ENCODE data around the gene GOLT1B. TPM values are rescaled to one million over a fixed set of nuclear protein-coding genes. Genes with fewer than 3 reads are reported as not detected.
A peak's percentile ranks its signal among the peaks of the same experiment; 100 is the strongest.

GOLT1B gene
- total RNA-seq, 1 donor from 2014 or later, result 52.8 TPM

DNA sequence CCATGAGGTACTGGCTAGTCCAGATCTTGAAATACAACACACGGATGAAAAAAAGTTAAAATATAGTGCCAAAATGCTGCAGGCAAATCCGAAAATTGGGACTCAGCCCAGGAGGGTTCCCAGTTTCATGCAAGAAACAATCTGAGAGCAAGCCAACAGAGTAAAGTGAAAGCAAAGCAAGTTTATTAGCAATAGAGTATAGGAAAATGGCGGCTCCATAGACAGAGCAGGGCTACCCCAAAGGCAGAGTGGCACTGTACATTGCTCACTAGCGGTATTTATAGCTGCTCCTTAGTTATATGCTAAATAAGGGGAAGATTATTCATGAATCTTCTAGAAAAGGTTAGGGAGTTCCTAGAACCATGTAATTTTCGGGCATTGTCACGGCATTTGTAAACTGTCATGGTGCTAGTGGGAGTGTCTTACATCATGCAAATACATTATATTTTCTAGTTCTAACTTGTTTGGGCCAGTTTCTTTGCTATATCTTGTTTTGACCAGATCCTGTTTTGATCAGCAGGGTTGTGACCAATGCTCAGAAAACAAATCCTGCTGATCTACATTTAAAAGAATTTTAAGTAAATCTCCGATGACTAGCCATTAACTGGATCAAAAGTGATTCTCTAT is 29.3 kb upstream of the GOLT1B start:
- TF ChIP-seq, protein P1, sequence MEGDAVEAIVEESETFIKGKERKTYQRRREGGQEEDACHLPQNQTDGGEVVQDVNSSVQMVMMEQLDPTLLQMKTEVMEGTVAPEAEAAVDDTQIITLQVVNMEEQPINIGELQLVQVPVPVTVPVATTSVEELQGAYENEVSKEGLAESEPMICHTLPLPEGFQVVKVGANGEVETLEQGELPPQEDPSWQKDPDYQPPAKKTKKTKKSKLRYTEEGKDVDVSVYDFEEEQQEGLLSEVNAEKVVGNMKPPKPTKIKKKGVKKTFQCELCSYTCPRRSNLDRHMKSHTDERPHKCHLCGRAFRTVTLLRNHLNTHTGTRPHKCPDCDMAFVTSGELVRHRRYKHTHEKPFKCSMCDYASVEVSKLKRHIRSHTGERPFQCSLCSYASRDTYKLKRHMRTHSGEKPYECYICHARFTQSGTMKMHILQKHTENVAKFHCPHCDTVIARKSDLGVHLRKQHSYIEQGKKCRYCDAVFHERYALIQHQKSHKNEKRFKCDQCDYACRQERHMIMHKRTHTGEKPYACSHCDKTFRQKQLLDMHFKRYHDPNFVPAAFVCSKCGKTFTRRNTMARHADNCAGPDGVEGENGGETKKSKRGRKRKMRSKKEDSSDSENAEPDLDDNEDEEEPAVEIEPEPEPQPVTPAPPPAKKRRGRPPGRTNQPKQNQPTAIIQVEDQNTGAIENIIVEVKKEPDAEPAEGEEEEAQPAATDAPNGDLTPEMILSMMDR (IDR thresholded peaks at IDR 0.05; ENCODE audit: insufficient read depth, low read length, poor library complexity, severe bottlenecking), result no peak
- Histone ChIP-seq H3K27me3 (ENCODE audit: control insufficient read depth, insufficient read depth, low read length) (no peaks in the 10 kb centered on the region), H3K36me3 (ENCODE audit: control insufficient read depth, insufficient read depth, low read length) (no peaks in the 10 kb centered on the region), H3K4me3 (ENCODE audit: low read depth, low read length) (no peak overlapping the region)
- no peak for DNase-seq (ENCODE audit: low read depth)

DNA sequence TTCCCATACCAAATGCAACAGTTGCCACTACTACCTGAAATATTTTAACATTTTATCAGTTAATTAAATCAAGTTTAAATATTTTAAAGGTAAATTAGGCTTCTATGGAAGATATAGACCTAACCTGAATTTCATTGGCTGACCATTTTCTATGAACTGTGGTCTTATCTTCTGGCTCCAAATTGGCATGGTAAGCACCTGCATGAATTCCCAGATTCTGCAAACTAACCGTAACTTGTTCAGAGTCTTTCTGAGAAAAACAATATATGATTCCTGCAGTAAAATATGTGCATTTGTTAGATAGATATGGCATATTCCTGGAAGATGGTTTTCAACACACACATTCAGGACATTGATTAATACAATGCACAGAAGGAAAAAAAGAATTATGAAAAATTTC is 26.0 kb upstream of the GOLT1B start:
- peaks cover 2% of the 10 kb centered on the region for H3K36me3 ChIP-seq (ENCODE audit: control insufficient read depth, insufficient read depth, low read length)
- TF ChIP-seq, protein P1 (IDR thresholded peaks at IDR 0.05; ENCODE audit: insufficient read depth, low read length, poor library complexity, severe bottlenecking), result no peak
- H3K4me3 ChIP-seq (ENCODE audit: low read depth, low read length), result no peak overlapping the region
- no peaks in the 10 kb centered on the region for H3K27me3 ChIP-seq (ENCODE audit: control insufficient read depth, insufficient read depth, low read length)
- DNase-seq (ENCODE audit: low read depth), result no peak

DNA sequence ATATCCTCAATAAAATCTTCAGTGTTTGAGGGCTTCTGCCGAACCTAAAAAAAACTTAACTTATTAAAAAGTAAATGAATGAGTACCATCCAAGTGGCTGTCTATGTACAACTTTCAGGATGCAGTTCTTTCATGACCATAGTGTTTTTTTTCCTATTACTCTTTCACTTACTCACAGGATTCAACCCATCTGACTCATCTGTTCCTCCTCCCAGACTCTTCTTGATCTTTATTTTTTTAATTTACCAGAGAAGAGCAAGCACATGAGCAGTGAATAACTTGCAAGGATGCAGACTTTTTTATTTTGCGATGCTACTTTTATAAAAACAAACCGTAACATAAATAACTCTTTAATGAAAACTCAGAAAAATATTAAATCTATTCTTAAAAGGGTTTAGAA is 24.6 kb upstream of the GOLT1B start:
- Histone ChIP-seq H3K36me3 (ENCODE audit: control insufficient read depth, insufficient read depth, low read length) (peaks cover 2% of the 10 kb centered on the region), H3K4me3 (ENCODE audit: low read depth, low read length) (no peak overlapping the region), H3K27me3 (ENCODE audit: control insufficient read depth, insufficient read depth, low read length) (no peaks in the 10 kb centered on the region)
- TF ChIP-seq, protein P1 (IDR thresholded peaks at IDR 0.05; ENCODE audit: insufficient read depth, low read length, poor library complexity, severe bottlenecking), result no peak
- peak; percentile 43 for DNase-seq (ENCODE audit: low read depth)

DNA sequence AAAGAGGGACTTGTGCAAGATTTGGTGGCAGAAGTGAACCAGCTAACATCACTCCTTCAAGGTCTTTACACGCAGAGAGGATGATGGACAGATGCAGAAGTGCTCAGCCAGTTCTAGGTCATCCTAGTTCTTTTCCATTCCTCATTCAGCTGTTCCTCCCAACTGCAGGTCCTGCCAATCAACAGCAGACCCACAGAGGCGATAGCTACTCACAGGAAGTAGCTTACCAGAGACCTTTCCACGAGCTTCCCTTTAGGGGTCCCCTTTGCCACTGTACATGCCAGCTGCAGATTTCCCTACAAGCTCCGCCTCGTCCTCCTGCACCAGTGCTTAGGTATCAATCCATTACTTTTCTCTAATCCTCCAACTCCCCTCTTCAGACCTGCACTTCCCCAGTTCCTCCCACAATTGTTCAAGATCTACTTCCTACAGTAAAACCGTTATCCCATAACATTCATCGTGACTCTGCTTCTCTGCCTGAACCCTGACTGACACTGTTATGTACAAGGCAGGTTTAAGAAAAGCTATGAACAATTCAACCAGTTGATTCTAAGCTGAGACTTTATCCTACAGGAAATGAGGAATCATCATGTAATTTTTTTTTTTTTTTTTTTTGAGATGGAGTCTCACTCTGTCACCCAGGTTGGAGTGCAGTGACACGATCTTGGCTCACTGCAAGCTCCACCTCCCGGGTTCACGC is 22.7 kb upstream of the GOLT1B start:
- no peak overlapping the region for H3K4me3 ChIP-seq (ENCODE audit: low read depth, low read length)
- TF ChIP-seq, protein P1 (IDR thresholded peaks at IDR 0.05; ENCODE audit: insufficient read depth, low read length, poor library complexity, severe bottlenecking), result no peak
- peaks cover 2% of the 10 kb centered on the region for H3K36me3 ChIP-seq (ENCODE audit: control insufficient read depth, insufficient read depth, low read length)
- DNase-seq (ENCODE audit: low read depth), result no peak
- no peaks in the 10 kb centered on the region for H3K27me3 ChIP-seq (ENCODE audit: control insufficient read depth, insufficient read depth, low read length)

DNA sequence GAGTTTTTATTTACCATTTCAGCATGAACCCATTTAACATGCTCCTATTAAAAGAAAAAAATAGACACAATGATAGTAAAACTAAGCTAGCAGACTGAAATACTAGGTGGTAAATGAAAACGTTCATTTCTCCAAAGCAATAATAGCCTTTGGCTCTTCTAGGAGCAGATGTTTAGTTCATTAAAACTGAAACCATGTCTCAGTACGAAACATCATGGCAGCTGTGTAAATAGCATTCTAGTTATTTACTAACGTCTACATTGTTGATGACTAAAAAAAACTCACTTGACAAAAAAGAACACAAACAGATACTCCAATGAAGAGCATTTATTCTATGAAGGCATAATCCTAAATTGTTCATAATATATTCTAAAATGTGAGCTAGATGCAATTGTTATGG is 18.1 kb upstream of the GOLT1B start:
- Histone ChIP-seq H3K4me3 (ENCODE audit: low read depth, low read length) (no peak overlapping the region), H3K36me3 (ENCODE audit: control insufficient read depth, insufficient read depth, low read length) (peaks cover 2% of the 10 kb centered on the region), H3K27me3 (ENCODE audit: control insufficient read depth, insufficient read depth, low read length) (no peaks in the 10 kb centered on the region)
- TF ChIP-seq, protein P1 (IDR thresholded peaks at IDR 0.05; ENCODE audit: insufficient read depth, low read length, poor library complexity, severe bottlenecking), result no peak
- no peak for DNase-seq (ENCODE audit: low read depth)
